Sigmoid colon (tissue), 7 donors: ENCODE measurements around the gene GDF2. TPM values are rescaled to one million over a fixed set of nuclear protein-coding genes. Genes with fewer than 3 reads are reported as not detected.

ENCODE experiments used
- DNase-seq: peaks from one replicate; pipeline ENCODE4 v3.0.0-alpha.2; 2019
- H3K27ac ChIP-seq, 4 donors: fragments of 200-600 bp; sonication (generic); one replicate each; pipeline ENCODE4 v1.5.1; 2016 to 2019; ENCODE audit warnings: mild to moderate bottlenecking in 1 of 4
- H3K27me3 ChIP-seq, 3 donors: fragments of 200-600 bp; sonication (generic); one replicate each; pipeline ENCODE4 v1.5.1; 2019; ENCODE audit warnings: mild to moderate bottlenecking in 1 of 3
- H3K36me3 ChIP-seq, 4 donors: fragments of 200-600 bp; sonication (generic); one replicate each; pipeline ENCODE4 v1.5.1; 2016 to 2019
- H3K4me1 ChIP-seq, 4 donors: fragments of 200-600 bp; sonication (generic); one replicate each; pipeline ENCODE4 v1.5.1; 2017 to 2019
- H3K4me3 ChIP-seq, 4 donors: fragments of 200-600 bp; sonication (generic); one replicate each; pipeline ENCODE4 v1.5.1; 2017 to 2019; ENCODE audit warnings: mild to moderate bottlenecking in 2 of 4, moderate library complexity in 1 of 4
- H3K9me3 ChIP-seq, 4 donors: fragments of 200-600 bp in 3 of 4; sonication (generic) in 3 of 4; one replicate each; pipeline versions ENCODE4 v1.5.1 to v1.6.1; 2013 to 2019
- CTCF ChIP-seq, 4 experiments: fragments of 450-650 bp in 3 of 4; fragments of 200-600 bp in 1 of 4; IDR thresholded peaks; one replicate each; pipeline ENCODE4 v1.5.1; 2016 to 2019; ENCODE audit warnings: antibody characterized with exemption in 4 of 4, mild to moderate bottlenecking in 3 of 4, moderate library complexity in 2 of 4
- EP300 ChIP-seq, 4 donors: sonication (generic); formaldehyde crosslinking; IDR thresholded peaks; one replicate each; pipeline ENCODE4 v1.6.1; 2017; ENCODE audit warnings: antibody characterized with exemption in 4 of 4
- POLR2A ChIP-seq, 2 donors: fragments of 450-650 bp; IDR thresholded peaks; one replicate each; pipeline ENCODE4 v1.6.1; 2016; ENCODE audit warnings: antibody characterized with exemption in 2 of 2, mild to moderate bottlenecking in 2 of 2, moderate library complexity in 2 of 2
- POLR2AphosphoS5 ChIP-seq, 4 donors: sonication (generic); formaldehyde crosslinking; IDR thresholded peaks; one replicate each; pipeline ENCODE4 v1.6.1; 2017; ENCODE audit warnings: antibody characterized with exemption in 4 of 4
- WGBS, 2 donors: extraction: QIAGEN DNeasy Blood & Tissue Kit; methylation state at CpG; one replicate each; pipeline ENCODE4 v1.1.7; 2013; 5-methylcytosine and 5-hydroxymethylcytosine counted together
- intact Hi-C: fragments of 100-400 bp; cut with DNase I; formaldehyde crosslinking; loops from one replicate; pipeline ENCODE4 v1.15.1; 2023
- polyA plus RNA-seq, 3 donors: library from polyadenylated mRNA; stranded (reverse); fragments of 200-250 nt; gene quantifications; one replicate each; pipeline ENCODE4 v1.2.3, GENCODE V29; 2013
- total RNA-seq, 4 donors: library from RNA; depleted of rRNA; stranded (reverse); fragments of >200 nt; gene quantifications; one replicate each; pipeline ENCODE4 v1.1.0, GENCODE V29; 2016
- donor health status: healthy with polysubstance abuse.
- donor health status: Bipolar disorder and iron deficiency.
- donor health status: healthy.

GDF2 gene
- total and polyA plus RNA-seq, 7 donors, result not detected

DNA sequence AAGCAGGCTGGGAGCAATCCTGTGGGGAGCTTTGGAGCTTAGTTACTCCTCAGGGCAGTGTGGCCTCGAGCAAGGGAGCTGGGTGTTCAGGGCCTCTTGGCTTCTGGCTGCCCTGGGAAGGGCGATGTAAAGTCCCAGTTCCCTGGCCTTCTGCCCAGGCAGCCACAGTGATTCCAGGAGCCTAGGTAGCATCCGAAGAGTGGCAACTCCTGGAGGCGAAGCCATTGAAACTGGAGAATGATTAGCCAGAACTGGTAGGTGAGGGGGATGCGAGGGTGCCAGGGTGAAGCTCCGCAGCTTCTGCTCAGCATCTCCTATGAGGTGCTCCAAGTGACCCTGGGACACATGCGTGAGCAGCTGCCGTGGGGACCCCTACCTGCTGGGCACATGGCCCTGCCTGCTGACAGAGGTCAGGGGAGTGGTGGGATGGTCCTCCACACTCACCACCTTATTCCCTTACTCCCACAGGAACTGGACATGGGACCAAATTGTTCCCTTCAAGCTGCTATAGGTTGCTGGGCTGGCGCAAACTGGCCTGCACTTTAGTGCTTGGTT is 7.8 kb upstream of the GDF2 start:
- 73 to 90% methylated on average over 9 of the region's 9 CpGs for WGBS, 2 donors
- H3K4me1 ChIP-seq, result peaks cover 0 to 5% (median 1%) of the 10 kb centered on the region in 4 donors
- DNase-seq, result peak; percentile 37
- no peaks in the 10 kb centered on the region for H3K9me3 ChIP-seq
- H3K4me3 ChIP-seq, result no peak overlapping the region
- no peaks in the 10 kb centered on the region for H3K36me3 ChIP-seq
- intact Hi-C loops, result no loop called here
- H3K27ac ChIP-seq, result no peak overlapping the region
- H3K27me3 ChIP-seq, result no peaks in the 10 kb centered on the region
- TF ChIP-seq EP300 (IDR thresholded peaks at IDR 0.05) (no peak), POLR2AphosphoS5 (IDR thresholded peaks at IDR 0.05) (no peak), POLR2A (IDR thresholded peaks at IDR 0.05) (no peak), CTCF (IDR thresholded peaks at IDR 0.05) (no peak)

DNA sequence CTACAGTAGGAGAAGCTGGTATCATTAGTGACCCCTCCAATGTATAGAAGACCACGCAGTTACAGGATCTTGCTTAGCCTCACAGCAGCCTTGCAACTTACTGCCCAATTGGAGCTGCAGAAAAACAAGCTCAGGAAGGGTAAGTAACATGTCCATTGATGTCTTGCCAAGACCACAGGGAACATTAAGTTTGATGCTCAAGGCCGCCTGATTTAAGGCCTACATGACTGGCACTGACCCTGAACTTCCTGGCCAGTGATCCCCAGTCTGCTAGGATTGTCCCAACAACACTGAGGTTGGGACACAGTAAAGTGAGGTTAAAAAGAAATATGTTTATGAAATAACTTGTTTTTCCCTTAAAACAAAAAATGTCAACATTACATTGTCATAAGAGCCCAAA is 6.8 kb upstream of the GDF2 start:
- WGBS, 2 donors, result 89 to 94% methylated on average over 2 of the region's 2 CpGs
- no peaks in the 10 kb centered on the region for H3K36me3 ChIP-seq
- TF ChIP-seq EP300 (IDR thresholded peaks at IDR 0.05), result no peak
- TF ChIP-seq POLR2A (IDR thresholded peaks at IDR 0.05), result no peak
- no peaks in the 10 kb centered on the region for H3K9me3 ChIP-seq
- DNase-seq, result no peak
- peaks cover 0 to 5% (median 1%) of the 10 kb centered on the region in 4 donors for H3K4me1 ChIP-seq
- no peak overlapping the region for H3K27ac ChIP-seq
- no peaks in the 10 kb centered on the region for H3K27me3 ChIP-seq
- no peak overlapping the region for H3K4me3 ChIP-seq
- intact Hi-C loops, result no loop called here

GRCh38 chr10:47316131-47316530 is 6.1 kb upstream of the GDF2 start:
- Histone ChIP-seq H3K4me3 (no peak overlapping the region), H3K4me1 (peaks cover 0 to 5% (median 1%) of the 10 kb centered on the region in 4 donors), H3K36me3 (no peaks in the 10 kb centered on the region), H3K27ac (no peak overlapping the region), H3K27me3 (no peaks in the 10 kb centered on the region), H3K9me3 (no peaks in the 10 kb centered on the region)
- WGBS, 2 donors, result 90 to 95% methylated on average over 5 of the region's 5 CpGs
- intact Hi-C loops, result no loop called here
- no peak for DNase-seq
- TF ChIP-seq POLR2AphosphoS5 (IDR thresholded peaks at IDR 0.05) (no peak), POLR2A (IDR thresholded peaks at IDR 0.05) (no peak), EP300 (IDR thresholded peaks at IDR 0.05) (no peak), CTCF (IDR thresholded peaks at IDR 0.05) (no peak)

GRCh38 chr10:47317251-47317650 is 5.0 kb upstream of the GDF2 start:
- intact Hi-C loops, result no loop called here
- Histone ChIP-seq H3K4me3 (no peak overlapping the region), H3K36me3 (no peaks in the 10 kb centered on the region), H3K27me3 (no peaks in the 10 kb centered on the region), H3K4me1 (peaks cover 0 to under 1% (median 0%) of the 10 kb centered on the region in 4 donors), H3K9me3 (no peaks in the 10 kb centered on the region), H3K27ac (no peak overlapping the region)
- no peak for DNase-seq
- TF ChIP-seq POLR2A (IDR thresholded peaks at IDR 0.05) (no peak), CTCF (IDR thresholded peaks at IDR 0.05) (no peak), EP300 (IDR thresholded peaks at IDR 0.05) (no peak), POLR2AphosphoS5 (IDR thresholded peaks at IDR 0.05) (no peak)
- 88 to 89% methylated on average over 4 of the region's 4 CpGs for WGBS, 2 donors

DNA sequence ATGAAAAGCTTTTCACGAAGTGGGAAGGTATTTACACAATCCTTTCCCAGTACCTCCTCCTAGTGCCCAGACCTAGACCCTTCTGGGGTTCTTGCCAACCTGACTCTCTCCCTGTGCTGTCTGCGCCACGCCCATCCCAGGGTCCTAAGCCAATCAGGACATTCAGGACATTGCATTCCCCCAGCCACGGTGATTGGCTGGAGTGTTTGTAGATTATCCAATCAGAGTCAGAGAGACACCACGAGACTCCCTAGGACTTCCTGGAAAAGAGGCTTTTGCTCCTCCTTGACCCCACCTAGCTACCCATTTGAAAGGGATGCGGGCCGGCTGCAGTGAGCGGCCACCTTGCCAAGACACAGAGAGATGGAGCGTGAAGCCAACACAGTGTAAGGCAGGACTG is 3.5 kb upstream of the GDF2 start:
- H3K4me3 ChIP-seq, result no peak overlapping the region
- no peaks in the 10 kb centered on the region for H3K4me1 ChIP-seq
- DNase-seq, result no peak
- no peaks in the 10 kb centered on the region for H3K9me3 ChIP-seq
- H3K36me3 ChIP-seq, result no peaks in the 10 kb centered on the region
- intact Hi-C loops, result no loop called here
- H3K27ac ChIP-seq, result no peak overlapping the region
- WGBS, 2 donors, result 47 to 90% methylated on average over 9 of the region's 9 CpGs
- no peak for TF ChIP-seq EP300 (IDR thresholded peaks at IDR 0.05)
- TF ChIP-seq CTCF (IDR thresholded peaks at IDR 0.05), result no peak
- no peak for TF ChIP-seq POLR2A (IDR thresholded peaks at IDR 0.05)
- no peak for TF ChIP-seq POLR2AphosphoS5 (IDR thresholded peaks at IDR 0.05)
- no peaks in the 10 kb centered on the region for H3K27me3 ChIP-seq
